Heart left ventricle (tissue), 13 donors: ENCODE measurements around the gene KIF26B.

Experiments
- POLR2A ChIP-seq, 2 donors: fragments of 450-650 bp; IDR thresholded peaks; one replicate each; pipeline ENCODE4 v1.6.1; 2017; ENCODE audit warnings: antibody characterized with exemption in 2 of 2, mild to moderate bottlenecking in 2 of 2, moderate library complexity in 2 of 2
- TF ChIP-seq, protein P1 (sequence below), 12 donors: fragments of 200-600 bp; sonication (generic) in 4 of 12; IDR thresholded peaks; one replicate each; pipeline versions ENCODE4 v1.5.0 to v1.8.0; 2018 to 2022; ENCODE audit warnings: antibody characterized with exemption in 12 of 12, mild to moderate bottlenecking in 5 of 12
- donor health status: ischemic (EF 13 %, LVEDD 7.1; RV severe dilation, severe dysfunction).
- donor health status: DM: no; HTN: yes; CAD: no.
- donor health status: DM: no; HTN: no; CAD: no.
- donor health status: ischemic (EF 25% LVEDD 6.9; RV normal size, moderate dysfunction).
- donor health status: ischemic (EF 25% LVEDD 5.7; RV mildly dilated, moderate dysfunction).
- donor health status: ischemic (EF 35%, LVEDD 5.7; RV mildly dilated, moderate dysfunction).
- donor health status: nonischemic (EF 11% LVEDD 7.7; RV severe dilation, severe dysfunction).
- donor health status: DM: yes; HTN: yes; CAD: no.
- donor health status: PGD.
- donor health status: ischemic (EF 29% LVEDD 5.4; RV normal size, mild dysfunction).
- donor health status: nonischemic (EF 23%, LVEDD 6.1; RV moderate dilation, normal function).

- TF ChIP-seq, protein P1, sequence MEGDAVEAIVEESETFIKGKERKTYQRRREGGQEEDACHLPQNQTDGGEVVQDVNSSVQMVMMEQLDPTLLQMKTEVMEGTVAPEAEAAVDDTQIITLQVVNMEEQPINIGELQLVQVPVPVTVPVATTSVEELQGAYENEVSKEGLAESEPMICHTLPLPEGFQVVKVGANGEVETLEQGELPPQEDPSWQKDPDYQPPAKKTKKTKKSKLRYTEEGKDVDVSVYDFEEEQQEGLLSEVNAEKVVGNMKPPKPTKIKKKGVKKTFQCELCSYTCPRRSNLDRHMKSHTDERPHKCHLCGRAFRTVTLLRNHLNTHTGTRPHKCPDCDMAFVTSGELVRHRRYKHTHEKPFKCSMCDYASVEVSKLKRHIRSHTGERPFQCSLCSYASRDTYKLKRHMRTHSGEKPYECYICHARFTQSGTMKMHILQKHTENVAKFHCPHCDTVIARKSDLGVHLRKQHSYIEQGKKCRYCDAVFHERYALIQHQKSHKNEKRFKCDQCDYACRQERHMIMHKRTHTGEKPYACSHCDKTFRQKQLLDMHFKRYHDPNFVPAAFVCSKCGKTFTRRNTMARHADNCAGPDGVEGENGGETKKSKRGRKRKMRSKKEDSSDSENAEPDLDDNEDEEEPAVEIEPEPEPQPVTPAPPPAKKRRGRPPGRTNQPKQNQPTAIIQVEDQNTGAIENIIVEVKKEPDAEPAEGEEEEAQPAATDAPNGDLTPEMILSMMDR (IDR thresholded peaks at IDR 0.05): no peak
- no peak for TF ChIP-seq POLR2A (IDR thresholded peaks at IDR 0.05)
These were observed 501.5 kb downstream of the KIF26B start for GRCh38 chr1:245656189-245656717.
